Astrocyte of the cerebellum (primary cell): Measurements from ENCODE around the gene SH2D4B.

Source experiments
- DNase-seq: peaks from one replicate; pipeline ENCODE4 v3.0.0-alpha.2; 2011; ENCODE audit warnings: low read depth
- H3K4me3 ChIP-seq: 2 replicates; pipeline ENCODE4 v1.5.1; 2011; ENCODE audit warnings: mild to moderate bottlenecking, low read depth, low read length, moderate library complexity
- in situ Hi-C: cut with HindIII; loops from 2 replicates; pipeline ENCODE4 v1.10.0; 2017; ENCODE audit warnings: low sequenced_read_pairs
- TF ChIP-seq, protein P1 (sequence below): IDR thresholded peaks from 2 replicates; pipeline ENCODE4 v1.5.1; 2012; ENCODE audit warnings: low read length, low read depth, moderate library complexity, mild to moderate bottlenecking; ENCODE audit errors: missing control alignments

Gene SH2D4B

DNA sequence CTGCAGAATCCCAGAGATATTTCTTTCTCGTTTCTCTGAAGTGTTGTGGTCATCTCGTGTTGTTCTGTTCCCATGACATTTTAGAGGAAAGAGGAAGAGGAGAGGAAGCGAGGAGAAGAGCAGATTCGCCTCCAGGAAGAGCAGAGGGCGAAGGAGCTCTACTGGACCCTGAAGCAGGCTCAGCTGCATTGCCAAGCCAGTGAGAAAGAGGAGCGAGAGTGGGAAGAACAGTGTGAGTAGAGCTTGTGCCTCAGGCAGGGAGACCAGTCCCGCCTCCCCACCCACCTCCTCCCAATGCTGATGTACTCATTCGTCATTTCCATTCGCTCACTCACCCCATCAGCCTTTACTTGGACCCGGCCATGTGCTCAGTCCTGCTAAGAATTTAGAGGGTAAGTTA, 50.8 kb downstream of the SH2D4B start:
- TF ChIP-seq, protein P1, sequence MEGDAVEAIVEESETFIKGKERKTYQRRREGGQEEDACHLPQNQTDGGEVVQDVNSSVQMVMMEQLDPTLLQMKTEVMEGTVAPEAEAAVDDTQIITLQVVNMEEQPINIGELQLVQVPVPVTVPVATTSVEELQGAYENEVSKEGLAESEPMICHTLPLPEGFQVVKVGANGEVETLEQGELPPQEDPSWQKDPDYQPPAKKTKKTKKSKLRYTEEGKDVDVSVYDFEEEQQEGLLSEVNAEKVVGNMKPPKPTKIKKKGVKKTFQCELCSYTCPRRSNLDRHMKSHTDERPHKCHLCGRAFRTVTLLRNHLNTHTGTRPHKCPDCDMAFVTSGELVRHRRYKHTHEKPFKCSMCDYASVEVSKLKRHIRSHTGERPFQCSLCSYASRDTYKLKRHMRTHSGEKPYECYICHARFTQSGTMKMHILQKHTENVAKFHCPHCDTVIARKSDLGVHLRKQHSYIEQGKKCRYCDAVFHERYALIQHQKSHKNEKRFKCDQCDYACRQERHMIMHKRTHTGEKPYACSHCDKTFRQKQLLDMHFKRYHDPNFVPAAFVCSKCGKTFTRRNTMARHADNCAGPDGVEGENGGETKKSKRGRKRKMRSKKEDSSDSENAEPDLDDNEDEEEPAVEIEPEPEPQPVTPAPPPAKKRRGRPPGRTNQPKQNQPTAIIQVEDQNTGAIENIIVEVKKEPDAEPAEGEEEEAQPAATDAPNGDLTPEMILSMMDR, result no peak
- H3K4me3 ChIP-seq, result no peak overlapping the region
- in situ Hi-C loops, result no loop called here
- DNase-seq, result no peak

DNA sequence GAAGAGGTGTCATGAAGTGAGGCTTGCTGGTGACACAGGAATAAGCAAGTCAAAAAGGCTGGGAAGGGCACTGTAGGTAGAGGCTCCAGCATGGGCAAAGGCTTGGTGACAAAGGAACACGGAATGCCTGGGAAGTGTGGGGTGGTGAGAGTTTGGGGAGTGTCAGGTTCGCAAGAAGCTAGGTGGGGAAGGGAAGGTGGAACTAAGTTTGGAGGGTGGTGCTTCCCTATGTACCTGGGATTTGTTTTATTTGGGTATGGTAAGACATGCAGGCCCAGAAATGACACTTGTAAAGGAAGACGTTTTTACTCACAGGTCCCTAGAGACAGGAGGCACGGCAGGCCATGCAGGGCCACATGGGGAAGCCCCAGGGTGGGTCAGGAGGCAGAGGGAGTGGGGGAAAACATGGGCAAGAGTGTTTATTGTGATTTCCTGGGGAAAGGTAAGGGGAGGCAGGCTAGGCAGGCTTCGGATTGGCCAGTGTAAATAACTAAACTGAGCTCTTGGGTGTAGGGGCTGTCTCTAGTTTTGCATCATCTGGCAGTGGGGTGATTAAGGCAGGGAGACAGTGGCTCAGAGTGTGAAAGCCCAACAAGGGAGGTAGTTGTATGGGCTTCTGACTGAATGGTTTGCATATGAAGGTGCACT, 52.1 kb downstream of the SH2D4B start:
- no peak for DNase-seq
- in situ Hi-C loops, result no loop called here
- no peak overlapping the region for H3K4me3 ChIP-seq
- TF ChIP-seq, protein P1, result no peak

DNA sequence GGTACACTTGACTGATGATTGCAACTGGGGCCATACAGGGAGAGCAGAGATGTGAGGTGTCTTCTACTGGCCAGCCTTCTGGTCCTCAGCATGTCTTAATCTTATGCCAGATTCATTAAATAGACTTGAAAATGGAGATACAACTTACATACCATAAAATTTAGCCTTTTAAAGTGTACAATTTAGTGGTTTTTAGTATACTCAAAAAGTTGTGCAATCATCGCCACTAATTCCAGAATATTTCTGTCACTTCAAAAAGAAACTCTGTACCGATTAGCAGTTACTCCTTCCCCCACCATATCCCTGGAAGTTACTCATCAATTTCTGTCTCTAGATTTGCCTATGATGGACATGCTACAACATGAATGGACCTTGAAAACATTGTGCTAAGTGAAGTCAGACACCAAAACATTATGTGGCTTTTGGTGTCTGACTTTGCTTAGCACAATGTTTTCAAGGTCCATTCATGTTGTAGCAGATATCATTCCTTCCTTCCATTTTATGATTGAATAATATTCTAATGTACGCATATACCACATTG, 53.0 kb downstream of the SH2D4B start:
- in situ Hi-C loops, result no loop called here
- TF ChIP-seq, protein P1, result no peak
- H3K4me3 ChIP-seq, result no peak overlapping the region
- no peak for DNase-seq

DNA sequence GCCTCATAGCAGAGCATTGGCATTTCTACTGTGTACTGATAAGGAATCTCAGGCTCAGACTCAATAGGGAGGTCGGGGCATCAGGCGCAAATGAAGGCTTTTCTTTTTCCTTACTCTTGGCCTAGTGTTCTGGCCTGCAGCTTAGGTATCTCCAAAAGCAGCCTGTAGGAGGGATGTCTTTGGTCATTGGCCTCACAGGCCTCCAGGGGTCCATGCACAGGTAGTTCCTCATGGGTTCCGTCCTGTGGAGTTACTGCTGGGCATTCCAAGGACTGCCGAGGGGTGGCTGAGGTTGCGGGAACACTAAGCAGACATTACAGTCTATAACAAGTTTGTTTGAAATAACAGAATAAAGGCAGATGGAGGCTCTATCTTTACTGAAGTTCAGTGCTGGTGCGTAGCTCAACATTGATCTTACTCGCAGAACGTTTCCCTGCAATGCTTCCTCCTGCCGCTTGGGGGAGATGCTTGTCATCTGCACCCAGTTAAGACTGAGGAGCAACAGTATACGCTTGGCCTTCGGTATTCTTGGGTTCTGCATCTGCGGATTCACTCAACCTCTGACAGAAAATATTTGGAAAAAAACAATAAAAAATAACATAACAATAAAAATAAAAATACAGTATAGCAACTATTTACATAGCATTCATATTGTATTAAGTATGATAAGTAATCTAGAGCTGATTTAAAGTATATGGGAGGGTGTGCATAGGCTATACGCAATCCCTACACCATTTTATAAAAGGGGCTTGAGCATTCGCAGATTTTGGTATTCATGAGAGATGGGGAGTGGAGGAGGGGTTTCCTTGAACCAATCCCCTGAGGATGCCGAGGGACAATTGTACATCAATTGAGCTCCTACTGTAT, 58.9 kb downstream of the SH2D4B start:
- TF ChIP-seq, protein P1, result peak; percentile 71
- DNase-seq, result no peak
- in situ Hi-C loops, result no loop called here
- no peak overlapping the region for H3K4me3 ChIP-seq

DNA sequence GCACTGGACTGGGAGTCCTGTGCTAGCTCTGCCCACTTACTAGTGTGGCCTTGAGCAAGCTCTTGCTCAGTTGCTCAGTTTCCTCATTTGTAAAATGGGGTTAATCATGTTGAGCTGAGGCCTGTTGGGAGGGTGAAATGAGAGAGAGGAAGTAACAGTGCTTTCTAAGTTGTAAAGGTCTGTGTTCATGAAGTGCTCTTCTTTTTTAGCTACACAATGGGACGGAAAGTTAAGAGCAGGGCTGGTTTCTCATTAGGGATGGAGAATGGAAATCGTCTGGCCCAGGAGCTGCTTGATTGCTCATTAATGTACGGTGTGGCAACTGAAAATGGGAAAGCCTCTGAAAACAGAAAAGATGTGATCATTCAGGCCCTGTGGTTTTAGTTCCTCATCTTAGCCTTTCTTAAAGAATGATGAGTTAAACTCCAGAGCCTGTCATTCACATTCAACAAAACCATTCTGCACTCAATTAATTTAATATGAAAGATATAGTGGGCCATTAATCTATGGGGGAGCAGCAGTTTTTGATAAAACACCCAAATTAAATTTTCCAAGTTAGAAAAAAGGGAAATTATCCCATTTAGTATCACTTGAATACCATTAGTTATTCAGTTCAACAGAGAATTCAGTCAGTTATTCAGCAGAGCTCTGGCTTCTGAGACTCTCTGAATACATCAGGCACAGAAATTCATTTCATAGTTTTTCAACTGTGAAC, 60.5 kb downstream of the SH2D4B start:
- TF ChIP-seq, protein P1, result no peak
- H3K4me3 ChIP-seq, result no peak overlapping the region
- in situ Hi-C loops, result no loop called here
- DNase-seq, result no peak

DNA sequence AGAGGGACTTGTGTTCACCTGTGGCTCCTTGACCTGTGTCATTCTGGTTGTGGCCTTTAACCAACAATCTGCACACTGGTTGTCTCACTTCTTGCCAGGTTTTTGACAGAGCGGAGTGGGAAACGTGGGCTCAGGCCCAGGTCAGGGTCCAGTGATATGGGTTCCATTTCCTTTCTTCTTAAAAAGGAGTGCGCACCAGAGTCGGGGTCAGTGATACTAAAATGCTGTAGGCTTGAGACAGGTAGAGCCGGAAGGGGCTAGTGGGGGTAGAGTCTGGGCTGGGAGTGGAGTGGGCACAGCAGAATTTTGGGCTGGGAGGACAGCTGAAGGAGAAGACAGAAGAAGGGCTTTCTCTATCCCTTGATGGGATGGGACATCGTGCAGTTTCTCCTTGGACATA, 61.2 kb downstream of the SH2D4B start:
- H3K4me3 ChIP-seq, result no peak overlapping the region
- no peak for DNase-seq
- TF ChIP-seq, protein P1, result no peak
- in situ Hi-C loops, result no loop called here
